Panc1 (cell line): Measurements from ENCODE around the gene CDK11A.

ENCODE experiments used
- CTCF ChIP-seq: fragments of 450-650 bp; IDR thresholded peaks from 2 replicates; pipeline ENCODE4 v1.5.1; 2017; ENCODE audit warnings: mild to moderate bottlenecking
- REST ChIP-seq, 2 experiments: IDR thresholded peaks; 2 replicates each; pipeline ENCODE4 v1.6.1; 2011 to 2012; ENCODE audit warnings: low read depth in 2 of 2, control low read depth in 1 of 2, low read length in 1 of 2, mild to moderate bottlenecking in 1 of 2, moderate library complexity in 1 of 2; ENCODE audit not compliant: insufficient read depth in 1 of 2
- TCF7L2 ChIP-seq: IDR thresholded peaks from 2 replicates; pipeline ENCODE4 v1.6.1; 2011; ENCODE audit warnings: mild to moderate bottlenecking, low read depth, low read length, inconsistent platforms

GRCh38 chr1:1730870-1731269, 6.7 kb upstream of the CDK11A start:
- TF ChIP-seq CTCF: no peak
- no peak for TF ChIP-seq TCF7L2
- TF ChIP-seq REST (IDR thresholded peaks at IDR 0.05; ENCODE audit: insufficient read depth in 1 of 2, low read depth in 2 of 2, low read length in 1 of 2): no peak
